A549 (cell line): ENCODE measurements around the gene ARHGEF10L. TPM values are rescaled to one million over a fixed set of nuclear protein-coding genes. Genes with fewer than 3 reads are reported as not detected.

ENCODE experiments used
- ATAC-seq, 2 experiments: fragments of 200-7000 bp in 1 of 2; fragments of >200 bp in 1 of 2; cut with Nextera tagmentation in 1 of 2; cut with Tn5 transposase in 1 of 2; 3 replicates each; pipeline versions ENCODE4 v1.8.0 to v1.9.1; 2018 to 2020; ENCODE audit warnings: mild to moderate bottlenecking in 1 of 2, moderate library complexity in 1 of 2
- CTCF ChIA-PET: fragments of 300-600 bp; sonication (Branson Sonifier 250); formaldehyde crosslinking; extraction: SDS; loops from one replicate; lab custom pipeline; 2021; ENCODE audit warnings: antibody characterized with exemption, inconsistent platforms; lab: Yijun Ruan, JAX
- POLR2A ChIA-PET: fragments of 350-600 bp; formaldehyde crosslinking; extraction: SDS; loops from one replicate; lab custom pipeline; 2021; ENCODE audit warnings: antibody characterized with exemption, inconsistent platforms; lab: Yijun Ruan, JAX
- DNase-seq, 2 experiments: peaks; one replicate each; pipeline versions ENCODE4 v3.0.0 to v3.0.0-alpha.2; 2011 to 2016; ENCODE audit warnings: low read depth in 1 of 2, low spot score in 1 of 2
- FAIRE-seq: peaks from 2 replicates; lab custom pipeline; 2011; peaks lifted over from hg19 to GRCh38; lab: Jason Lieb, UNC
- H3K27ac ChIP-seq, 2 experiments: fragments of >200 bp; sonication (Bioruptor Twin); formaldehyde crosslinking; 3 replicates each; pipeline ENCODE4 v1.5.1; 2016 to 2017
- H3K4me1 ChIP-seq: fragments of >200 bp; sonication (Bioruptor Twin); formaldehyde crosslinking; 3 replicates; pipeline ENCODE4 v1.6.1; 2016
- H3K4me2 ChIP-seq: fragments of >200 bp; sonication (Bioruptor Twin); formaldehyde crosslinking; 3 replicates; pipeline ENCODE4 v1.6.1; 2016
- H3K4me3 ChIP-seq: fragments of >200 bp; sonication (Bioruptor Twin); formaldehyde crosslinking; 3 replicates; pipeline ENCODE4 v1.5.1; 2016
- H3K9me3 ChIP-seq: fragments of >200 bp; sonication (Bioruptor Twin); formaldehyde crosslinking; 3 replicates; pipeline ENCODE4 v1.6.1; 2016
- BHLHE40 ChIP-seq: IDR thresholded peaks from 2 replicates; pipeline ENCODE4 v1.6.1; 2012; ENCODE audit warnings: low read depth, low read length, inconsistent platforms
- CBX2 ChIP-seq: fragments of 200-600 bp; sonication (generic); IDR thresholded peaks from 2 replicates; pipeline ENCODE4 v1.6.1; 2016; ENCODE audit warnings: low read depth, mild to moderate bottlenecking, borderline replicate concordance
- CHD2 ChIP-seq: fragments of 150-350 bp; IDR thresholded peaks from 2 replicates; pipeline ENCODE4 v1.6.1; 2014; ENCODE audit warnings: low read length; ENCODE audit not compliant: partially characterized antibody
- E2F6 ChIP-seq: IDR thresholded peaks from 2 replicates; pipeline ENCODE4 v1.6.1; 2012; ENCODE audit warnings: low read depth, borderline replicate concordance
- EHF ChIP-seq: fragments of 250-450 bp; sonication (Bioruptor Pico); IDR thresholded peaks from 2 replicates; pipeline ENCODE4 v1.5.0; 2020; ENCODE audit warnings: mild to moderate bottlenecking
- ELK1 ChIP-seq: fragments of 150-350 bp; IDR thresholded peaks from 2 replicates; pipeline ENCODE4 v1.6.1; 2014; ENCODE audit warnings: low read depth, mild to moderate bottlenecking, low read length
- ESRRA ChIP-seq: fragments of 150-350 bp; IDR thresholded peaks from 2 replicates; pipeline ENCODE4 v1.6.1; 2014; ENCODE audit warnings: mild to moderate bottlenecking, low read length, borderline replicate concordance
- GATA3 ChIP-seq: IDR thresholded peaks from 2 replicates; pipeline ENCODE4 v1.6.1; 2012; ENCODE audit warnings: borderline replicate concordance
- HEYL ChIP-seq: fragments of 250-450 bp; sonication (Bioruptor Pico); IDR thresholded peaks from 2 replicates; pipeline ENCODE4 v1.8.0; 2021; ENCODE audit warnings: mild to moderate bottlenecking, moderate library complexity
- HMGXB4 ChIP-seq: fragments of 250-450 bp; sonication (Bioruptor Pico); IDR thresholded peaks from 2 replicates; pipeline ENCODE4 v1.5.0; 2021; ENCODE audit warnings: mild to moderate bottlenecking, moderate library complexity, borderline replicate concordance
- HOXA7 ChIP-seq: fragments of 250-450 bp; sonication (Bioruptor Pico); IDR thresholded peaks from 2 replicates; pipeline ENCODE4 v1.5.0; 2020; ENCODE audit warnings: mild to moderate bottlenecking, moderate library complexity
- JUN ChIP-seq, 2 experiments: fragments of >200 bp; sonication (Bioruptor Twin); formaldehyde crosslinking; IDR thresholded peaks; 2 replicates in 1 of 2; 3 replicates in 1 of 2; pipeline ENCODE4 v1.6.1; 2016 to 2017
- MAZ ChIP-seq: fragments of 150-350 bp; IDR thresholded peaks from 2 replicates; pipeline ENCODE4 v1.6.1; 2014; ENCODE audit warnings: antibody characterized with exemption, low read depth, low read length, borderline replicate concordance
- MYC ChIP-seq: IDR thresholded peaks from 2 replicates; pipeline ENCODE4 v1.6.1; 2012; ENCODE audit warnings: mild to moderate bottlenecking, inconsistent platforms, low read length, improper control_type of control experiment, borderline replicate concordance
- NPAS2 ChIP-seq: fragments of 250-450 bp; sonication (Bioruptor Pico); IDR thresholded peaks from 2 replicates; pipeline ENCODE4 v1.8.0; 2022; ENCODE audit warnings: mild to moderate bottlenecking, moderate library complexity, borderline replicate concordance
- NR3C1 ChIP-seq: fragments of >200 bp; sonication (Bioruptor Twin); formaldehyde crosslinking; IDR thresholded peaks from 3 replicates; pipeline ENCODE4 v1.6.1; 2017
- PHF8 ChIP-seq: fragments of 200-600 bp; sonication (generic); IDR thresholded peaks from 2 replicates; pipeline ENCODE4 v1.6.1; 2016; ENCODE audit warnings: low read depth, mild to moderate bottlenecking, antibody characterized with exemption, moderate library complexity, borderline replicate concordance
- RFX5 ChIP-seq: fragments of 450-650 bp; IDR thresholded peaks from 2 replicates; pipeline ENCODE4 v1.7.1; 2014; ENCODE audit warnings: antibody characterized with exemption, mild to moderate bottlenecking, moderate library complexity
- SREBF2 ChIP-seq: fragments of 450-650 bp; IDR thresholded peaks from 2 replicates; pipeline ENCODE4 v1.6.1; 2014; ENCODE audit warnings: mild to moderate bottlenecking, moderate library complexity
- TFCP2L1 ChIP-seq: fragments of 250-450 bp; sonication (Bioruptor Pico); IDR thresholded peaks from 2 replicates; pipeline ENCODE4 v1.5.0; 2021; ENCODE audit warnings: mild to moderate bottlenecking
- ZNF302 ChIP-seq: fragments of 250-450 bp; sonication (Bioruptor Pico); IDR thresholded peaks from 2 replicates; pipeline ENCODE4 v1.9.0; 2021; ENCODE audit warnings: inconsistent platforms, mild to moderate bottlenecking, moderate library complexity
- WGBS: methylation state at CpG from one replicate; pipeline ENCODE4 v1.1.6; 2017; ENCODE audit errors: missing lambda C conversion rate; 5-methylcytosine and 5-hydroxymethylcytosine counted together
- polyA plus RNA-seq, 4 experiments: library from polyadenylated mRNA; depleted of rRNA in 3 of 4; stranded (reverse); fragments of >200 nt; fragmentation: RNase III in 1 of 4; extraction: RNeasy Plus Mini Kit Qiagen cat#74134 plus additional on column Dnase treatment in 1 of 4; gene quantifications; 2 replicates in 3 of 4; 3 replicates in 1 of 4; pipeline ENCODE4 v1.2.3, GENCODE V29; 2011 to 2017
- TF ChIP-seq, protein P1 (sequence below): IDR thresholded peaks from 2 replicates; pipeline ENCODE4 v1.6.1; 2012
- TF ChIP-seq, protein P2 (sequence below): IDR thresholded peaks from 2 replicates; pipeline ENCODE4 v1.6.1; 2012

The ARHGEF10L gene
- polyA plus RNA-seq, 2 of the 4 experiments (the other 2 are of a cell fraction) = 3.5 to 5.2 TPM

GRCh38 chr1:17615157-17615556 is 75.7 kb downstream of the ARHGEF10L start:
- FAIRE-seq (no peak), DNase-seq (no peak), ATAC-seq (no peak)
- H3K4me1 ChIP-seq = no peaks in the 10 kb centered on the region
- no peaks in the 10 kb centered on the region for H3K9me3 ChIP-seq
- no peak overlapping the region for H3K4me3 ChIP-seq
- TF ChIP-seq SREBF2 (no peak), TFCP2L1 (CRISPR knock-in tag) (no peak), BHLHE40 (no peak), CBX2 (no peak), ZNF302 (no peak)
- WGBS = 100% methylated on average over 10 of the region's 11 CpGs
- no peak overlapping the region for H3K27ac ChIP-seq
- H3K4me2 ChIP-seq = no peak overlapping the region
- ChIA-PET CTCF (interaction anchor here (0.5 to 5.0 kb wide), 3 partner anchors 8 to 130 kb away, joined by 4 to 20 read pairs (median 7); no protein-coding TSS in a partner anchor), POLR2A (no interaction called here)

GRCh38 chr1:17615959-17616358 is 76.5 kb downstream of the ARHGEF10L start:
- ChIA-PET POLR2A (no interaction called here), CTCF (interaction anchor here (0.6 to 5.0 kb wide), 3 partner anchors 9 to 114 kb away, joined by 4 to 20 read pairs (median 7); no protein-coding TSS in a partner anchor)
- H3K4me2 ChIP-seq = no peak overlapping the region
- DNase-seq (no peak), FAIRE-seq (no peak)
- no peaks in the 10 kb centered on the region for H3K4me1 ChIP-seq
- TF ChIP-seq SREBF2 (no peak), MAZ (no peak), NPAS2 (CRISPR knock-in tag) (no peak), HOXA7 (CRISPR knock-in tag) (no peak), ELK1 (no peak), EHF (CRISPR knock-in tag) (no peak), HMGXB4 (no peak), NR3C1 (no peak), RFX5 (no peak), MYC (no peak), CHD2 (no peak), ESRRA (no peak), E2F6 (no peak), HEYL (CRISPR knock-in tag) (no peak), PHF8 (no peak), BHLHE40 (no peak), GATA3 (no peak), JUN (IDR thresholded peaks at IDR 0.05) (no peak)
- TF ChIP-seq, protein P1, sequence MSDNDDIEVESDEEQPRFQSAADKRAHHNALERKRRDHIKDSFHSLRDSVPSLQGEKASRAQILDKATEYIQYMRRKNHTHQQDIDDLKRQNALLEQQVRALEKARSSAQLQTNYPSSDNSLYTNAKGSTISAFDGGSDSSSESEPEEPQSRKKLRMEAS = no peak
- TF ChIP-seq, protein P2, sequence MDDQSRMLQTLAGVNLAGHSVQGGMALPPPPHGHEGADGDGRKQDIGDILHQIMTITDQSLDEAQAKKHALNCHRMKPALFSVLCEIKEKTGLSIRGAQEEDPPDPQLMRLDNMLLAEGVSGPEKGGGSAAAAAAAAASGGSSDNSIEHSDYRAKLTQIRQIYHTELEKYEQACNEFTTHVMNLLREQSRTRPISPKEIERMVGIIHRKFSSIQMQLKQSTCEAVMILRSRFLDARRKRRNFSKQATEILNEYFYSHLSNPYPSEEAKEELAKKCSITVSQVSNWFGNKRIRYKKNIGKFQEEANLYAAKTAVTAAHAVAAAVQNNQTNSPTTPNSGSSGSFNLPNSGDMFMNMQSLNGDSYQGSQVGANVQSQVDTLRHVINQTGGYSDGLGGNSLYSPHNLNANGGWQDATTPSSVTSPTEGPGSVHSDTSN = no peak
- TF ChIP-seq, all 56 proteins: peak for 0
- Histone ChIP-seq H3K27ac (no peak overlapping the region), H3K9me3 (no peaks in the 10 kb centered on the region), H3K4me3 (no peak overlapping the region)
- no CpG with 5 or more reads among the region's 17 CpGs for WGBS
- no peak for ATAC-seq
